Limb (tissue), 2 donors: ENCODE data around the gene PLXNC1.

Experiments
- DNase-seq, 2 donors: peaks; one replicate each; pipeline ENCODE4 v3.0.0-alpha.2; 2016; ENCODE audit errors: extremely low spot score in 2 of 2

The PLXNC1 gene

DNA sequence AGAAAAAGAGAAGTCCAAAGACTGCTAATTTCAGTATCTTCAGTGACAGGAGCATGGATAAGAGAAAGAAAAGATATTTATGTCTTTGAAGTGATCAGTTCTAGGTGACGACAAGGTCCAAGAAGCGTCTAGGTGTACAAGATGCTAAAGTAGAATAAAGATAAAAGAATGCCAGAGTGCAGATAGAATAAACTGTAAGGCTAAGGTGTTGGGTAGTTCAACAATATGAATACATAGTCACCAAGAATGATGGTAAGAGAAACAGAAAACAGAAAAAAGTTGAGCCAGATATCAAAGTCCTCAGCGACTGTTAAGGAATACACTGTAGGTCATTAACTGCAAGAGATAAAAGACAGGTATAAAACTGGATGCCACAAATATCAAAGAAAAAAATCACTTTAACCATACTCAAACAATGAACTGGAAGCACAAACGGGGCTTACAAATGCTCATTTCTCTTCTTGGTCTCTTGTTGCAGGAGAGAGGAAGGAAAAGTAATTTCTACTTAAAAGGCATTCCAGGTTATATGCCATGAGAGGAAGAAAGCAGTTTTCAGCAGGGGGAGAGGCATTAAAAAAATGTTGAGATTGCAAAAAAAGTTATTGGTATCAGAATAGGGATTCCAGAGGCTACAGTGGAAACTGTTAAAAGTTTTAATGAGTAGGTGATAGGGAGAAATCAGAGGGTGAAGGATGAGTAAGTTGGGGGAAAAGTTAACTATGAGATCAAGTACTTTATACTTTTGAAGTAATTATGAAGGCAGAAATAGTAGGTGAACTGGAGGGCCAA, 189.8 kb downstream of the PLXNC1 start:
- DNase-seq = no peak

GRCh38 chr12:94340573-94340972, 192.2 kb downstream of the PLXNC1 start:
- DNase-seq = no peak

DNA sequence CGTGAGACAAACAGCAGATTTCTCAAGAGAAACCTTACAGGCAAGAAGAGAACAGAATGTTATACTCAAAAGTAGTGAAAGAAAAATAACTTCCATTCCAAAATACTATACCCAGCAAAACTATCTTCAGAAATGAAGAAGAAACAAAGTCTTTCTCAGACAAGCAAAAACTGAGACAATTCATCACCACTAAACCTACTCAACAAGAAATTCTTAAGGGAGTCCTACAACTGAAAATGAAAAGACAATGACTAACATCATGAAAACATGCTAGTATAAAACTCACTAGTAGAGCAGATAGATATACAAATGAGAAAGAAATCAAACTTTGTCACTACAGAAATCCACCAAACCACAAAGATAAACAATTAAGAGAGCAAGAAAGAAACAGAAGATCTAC, 204.8 kb downstream of the PLXNC1 start:
- DNase-seq = no peak
